GM21786 (cell line): Measurements from ENCODE around the gene MIER1.
"Not testable (repeated sequence)": the region's sequence is repeated elsewhere in the genome, so short reads cannot be mapped to it uniquely, and the experiment has no call there.

Source experiments
- ATAC-seq: cut with Tn5 transposase; IDR thresholded peaks from one replicate; pipeline ENCODE4 v1.9.1; 2021; ENCODE audit not compliant: unreplicated experiment

Gene MIER1

DNA sequence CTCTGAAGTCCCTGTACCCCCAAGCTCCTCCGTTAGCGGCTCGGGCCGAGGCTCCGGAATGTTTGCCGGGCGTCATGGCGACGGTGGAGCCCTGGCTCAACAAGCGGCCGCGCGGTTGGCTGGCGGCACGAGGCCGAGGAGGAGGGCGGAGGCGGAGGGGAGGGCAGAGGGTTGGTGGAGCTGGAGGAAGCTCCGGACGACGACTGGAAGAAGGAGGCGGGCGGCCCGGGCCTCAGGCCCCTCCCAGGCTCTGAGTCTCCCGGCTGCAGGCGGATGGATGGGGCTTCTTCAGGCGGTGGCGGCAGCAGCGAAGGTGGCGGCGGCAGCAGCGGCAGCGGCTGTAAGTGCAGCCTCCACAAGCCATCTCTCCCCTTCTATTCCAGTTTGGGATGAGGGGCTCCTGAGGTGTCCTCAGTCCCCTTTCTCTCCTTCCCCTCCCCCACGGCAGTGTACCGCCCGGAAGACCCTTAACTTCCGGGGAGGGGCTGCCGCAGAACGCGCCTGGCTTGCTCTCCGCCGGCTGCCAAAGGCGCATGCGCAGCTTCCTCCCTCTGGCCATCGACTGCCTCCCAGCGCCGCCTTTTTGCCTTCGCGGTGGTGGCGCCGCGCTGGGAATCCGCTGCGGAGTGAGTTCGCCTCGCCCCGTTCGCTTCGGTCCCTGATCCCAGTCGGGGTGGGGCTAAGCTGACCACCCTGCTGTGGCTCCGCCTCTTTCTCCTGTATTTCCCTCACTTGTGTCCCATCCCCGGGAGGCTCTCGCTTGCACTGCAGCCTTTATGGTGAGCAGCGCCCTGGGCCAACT is at the start of gene MIER1, which contains the start of gene DNAI4:
Gene MIER1, plus strand, starts transcription at position 235 of the 802 bp plus-strand sequence. Its CDS starts 39 bp downstream, at position 274.
Gene DNAI4, minus strand, starts transcription at position 101 of the 802 bp plus-strand sequence. Its CDS starts 25 bp downstream, at position 76.
- peak; percentile 95 for ATAC-seq

DNA sequence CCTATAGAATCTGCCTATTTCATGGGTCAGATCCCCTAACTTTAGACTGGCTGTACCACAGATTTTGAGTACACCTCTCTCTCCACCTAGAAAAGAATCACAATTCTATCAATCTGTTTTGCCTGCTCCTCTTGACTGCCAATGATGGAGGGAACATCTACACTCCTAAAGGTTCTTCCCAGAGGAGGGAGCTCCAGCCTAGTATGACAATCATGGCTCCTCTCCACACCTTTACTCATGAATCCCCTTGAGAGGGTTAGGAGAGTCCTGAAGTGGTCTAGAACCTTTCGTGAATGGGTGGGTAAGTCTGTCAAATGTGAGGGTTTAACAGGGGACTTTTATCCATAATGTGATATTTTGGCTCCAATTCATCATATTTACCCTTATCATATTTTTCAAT is 48.1 kb upstream of the MIER1 start:
- ATAC-seq: no peak

DNA sequence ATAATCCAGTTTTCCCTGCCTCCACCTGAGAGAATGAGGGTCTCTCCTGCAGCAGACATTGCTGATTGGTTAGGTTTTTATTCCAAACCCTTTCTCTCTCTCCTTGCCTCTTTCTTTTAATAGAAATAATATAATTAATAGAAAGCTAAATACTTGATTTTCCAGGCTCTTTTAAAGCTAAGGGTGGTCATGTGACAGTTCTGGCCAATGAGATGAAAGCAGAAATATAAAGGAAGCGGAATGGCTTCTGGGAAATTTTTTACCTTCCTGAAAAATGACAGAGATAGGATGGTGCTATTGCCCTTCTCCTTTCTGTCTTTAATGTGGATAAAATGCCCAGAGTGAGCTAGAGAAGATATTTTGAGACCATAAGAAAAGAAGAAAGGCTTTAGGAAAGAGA is 35.8 kb upstream of the MIER1 start:
- no peak for ATAC-seq

DNA sequence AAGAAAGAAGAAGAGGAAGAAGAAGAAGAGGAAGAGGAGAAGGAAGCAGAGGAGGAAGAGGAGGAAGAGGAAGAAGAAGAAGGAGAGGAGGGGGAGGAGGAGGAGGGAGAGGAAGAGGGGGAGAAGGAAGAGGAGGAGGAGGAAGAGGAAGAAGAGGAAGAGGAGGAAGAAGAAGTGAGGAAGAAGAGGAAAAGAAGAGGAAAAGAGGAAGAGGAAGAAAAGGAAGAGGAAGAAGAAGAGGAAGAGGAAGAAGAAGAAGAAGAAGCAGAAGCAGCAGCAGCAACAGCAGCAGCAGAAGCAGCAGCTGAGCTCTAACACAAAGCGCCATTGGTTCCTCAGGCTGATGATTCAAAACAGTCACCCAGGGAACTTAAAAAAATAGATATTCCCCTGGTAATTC is 34.2 kb upstream of the MIER1 start:
- ATAC-seq: no peak

DNA sequence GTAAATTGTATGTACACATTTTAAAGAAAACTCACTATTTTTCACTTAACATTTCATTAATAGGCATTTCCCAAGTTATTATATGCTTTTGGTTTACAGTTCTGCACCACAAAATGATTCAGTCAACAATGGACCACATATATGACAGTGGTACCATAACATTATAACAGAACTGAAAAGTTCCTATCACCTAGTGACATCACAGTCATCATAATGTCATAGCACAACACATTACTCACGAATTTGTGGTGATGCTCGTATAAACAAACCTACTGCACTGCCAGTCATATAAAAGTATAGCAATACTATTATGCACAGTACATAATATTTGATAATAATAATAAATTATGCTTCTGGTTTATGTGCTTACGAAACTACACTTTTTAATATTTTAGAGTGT is 31.1 kb upstream of the MIER1 start:
- no peak for ATAC-seq

DNA sequence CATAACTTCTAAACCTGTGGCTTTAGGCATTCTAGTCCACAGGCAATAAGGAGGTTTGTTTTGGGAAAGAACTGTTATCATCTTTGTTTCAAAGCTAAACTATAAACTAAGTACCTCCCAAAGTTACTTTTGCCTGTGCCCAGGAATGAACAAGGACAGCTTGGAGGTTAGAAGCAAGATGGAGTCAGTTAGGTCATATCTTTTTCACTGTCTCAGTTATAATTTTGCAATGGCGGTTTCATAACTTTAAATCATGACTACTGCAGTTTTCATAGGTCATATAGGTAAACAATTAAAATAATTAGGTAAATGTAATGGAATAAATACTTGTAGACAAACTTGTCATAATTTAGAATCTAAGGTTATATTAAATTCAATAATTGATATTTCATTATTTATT is 9.6 kb upstream of the MIER1 start:
- ATAC-seq: not testable (repeated sequence)

DNA sequence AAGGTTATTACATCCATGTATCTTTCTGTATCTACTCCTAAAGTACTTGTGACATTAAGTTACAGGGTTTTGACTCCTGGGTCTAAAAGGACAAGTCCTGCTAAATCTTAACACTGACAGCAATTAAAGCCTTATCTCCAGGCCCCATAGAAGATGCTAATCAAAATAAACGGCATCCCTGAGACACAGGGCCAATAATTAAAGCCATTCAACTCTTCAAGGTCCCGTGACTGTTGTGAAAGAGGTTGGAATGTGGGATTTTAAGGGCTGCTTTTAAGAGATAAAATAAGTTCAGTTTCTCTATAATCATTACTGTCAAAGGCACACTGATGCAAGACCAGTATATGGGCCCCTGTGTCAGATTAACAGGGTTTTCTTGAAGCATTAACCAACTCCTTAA is 8.5 kb upstream of the MIER1 start:
- ATAC-seq: no peak

DNA sequence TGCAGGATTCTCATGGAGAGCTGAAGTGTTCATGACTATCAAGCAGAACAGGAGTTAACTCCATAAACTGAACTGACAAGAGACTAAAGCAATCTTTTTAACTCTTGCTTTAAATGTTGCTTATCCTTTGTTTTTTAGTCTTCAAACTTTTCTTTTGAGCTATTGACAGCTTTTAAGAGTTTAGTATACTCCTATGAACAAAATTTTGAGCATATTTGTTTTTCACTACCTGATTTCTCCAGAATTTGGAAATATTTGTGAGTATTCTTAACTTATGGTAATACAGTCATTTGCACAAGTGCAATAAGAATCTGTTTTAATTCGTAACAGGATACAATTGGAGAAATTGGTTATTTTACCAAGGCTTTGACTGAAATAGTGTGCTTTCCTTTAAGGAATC is 7.3 kb upstream of the MIER1 start:
- ATAC-seq: no peak

DNA sequence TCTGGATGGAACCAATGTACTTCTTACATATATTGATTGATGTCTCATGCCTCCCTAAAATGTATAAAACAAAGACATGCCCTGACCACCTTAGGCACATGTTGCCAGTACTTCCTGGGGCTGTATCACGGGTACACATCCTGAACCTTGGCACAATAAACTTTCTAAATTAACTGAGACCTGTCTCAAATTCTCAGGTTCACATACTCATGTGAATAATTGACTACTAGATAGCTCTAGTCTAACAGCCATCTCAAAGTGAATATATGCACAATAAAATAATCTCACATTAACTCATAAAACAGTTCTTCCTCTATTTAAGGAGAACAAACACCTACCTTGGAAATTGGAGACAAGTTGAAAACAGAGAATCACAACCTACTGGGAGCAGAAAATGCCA is 5.7 kb upstream of the MIER1 start:
- no peak for ATAC-seq

DNA sequence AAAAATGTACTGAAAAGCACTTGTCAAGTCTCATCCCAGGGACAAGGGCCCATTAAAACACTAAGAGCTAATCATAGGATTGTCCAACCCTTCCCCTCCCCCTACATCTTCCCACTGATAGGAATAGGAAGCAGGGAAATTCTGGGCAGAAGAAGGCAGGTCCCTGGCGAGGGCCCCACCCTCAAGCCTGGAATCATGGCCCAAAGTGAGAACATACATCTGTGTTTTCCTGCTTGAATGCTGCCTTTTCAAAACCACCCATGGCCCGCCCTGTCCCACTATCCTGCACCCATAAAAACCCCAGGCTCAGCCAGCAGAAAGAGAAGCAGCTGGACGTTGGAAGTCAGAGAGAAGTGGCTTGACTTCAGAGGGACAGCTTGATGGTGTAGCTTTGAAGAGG is 5.0 kb upstream of the MIER1 start:
- no peak for ATAC-seq

DNA sequence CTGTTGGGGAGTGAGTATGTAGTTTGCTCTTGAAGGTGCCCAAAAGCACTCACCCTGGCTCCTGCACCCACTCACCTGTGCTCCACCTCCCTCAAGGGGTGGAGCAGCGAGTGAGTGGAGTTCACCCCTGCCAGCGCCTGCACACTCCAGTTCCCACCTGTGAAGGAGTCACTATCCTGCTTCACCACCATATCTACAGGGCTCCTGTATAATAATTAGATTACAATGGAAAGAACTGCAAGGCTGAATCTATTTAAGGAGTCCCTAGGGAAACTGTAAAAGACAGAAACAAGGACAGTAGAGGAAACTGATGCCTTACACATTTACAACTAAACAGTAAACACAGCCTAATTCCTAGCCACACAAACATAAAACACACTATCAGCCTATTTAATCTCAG is 4.2 kb upstream of the MIER1 start:
- no peak for ATAC-seq

DNA sequence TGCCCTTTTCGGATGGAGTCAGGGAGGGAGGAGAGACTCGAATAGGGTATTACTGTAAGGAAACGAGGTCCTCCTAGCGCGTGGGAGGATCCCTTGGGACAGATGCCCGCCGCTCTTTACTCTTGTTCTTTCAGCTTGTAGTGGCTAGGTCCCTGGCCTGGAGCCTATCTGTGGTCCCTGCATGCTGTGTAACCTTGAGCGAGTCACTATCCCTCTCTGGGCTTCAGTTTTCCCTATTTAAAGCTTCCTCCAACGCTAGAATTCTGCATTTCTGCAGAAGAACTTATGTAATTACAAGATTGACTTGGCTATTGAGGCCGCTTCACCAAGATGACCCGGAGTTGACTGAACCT is 744 bp downstream of the MIER1 start:
- peak; percentile 4 for ATAC-seq

DNA sequence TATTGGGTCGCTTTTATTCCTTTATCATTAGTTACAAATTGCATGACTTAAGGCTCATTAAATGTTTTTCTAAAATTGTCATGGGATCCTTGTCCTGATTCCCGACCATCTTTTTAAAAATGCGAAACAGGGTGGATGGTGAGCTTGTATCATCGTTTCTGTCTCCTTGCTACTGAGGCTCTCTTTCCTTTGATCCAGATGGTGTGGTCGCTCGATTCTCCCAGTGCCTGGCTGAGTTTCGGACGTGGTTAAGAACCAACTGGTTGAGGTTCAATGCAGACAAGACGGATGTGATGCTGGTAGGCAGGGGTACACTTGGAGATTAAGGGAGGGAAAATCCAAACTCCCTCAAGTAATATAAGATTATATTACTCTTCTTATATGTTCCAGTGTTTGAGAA is 1.2 kb downstream of the MIER1 start:
- no peak for ATAC-seq

DNA sequence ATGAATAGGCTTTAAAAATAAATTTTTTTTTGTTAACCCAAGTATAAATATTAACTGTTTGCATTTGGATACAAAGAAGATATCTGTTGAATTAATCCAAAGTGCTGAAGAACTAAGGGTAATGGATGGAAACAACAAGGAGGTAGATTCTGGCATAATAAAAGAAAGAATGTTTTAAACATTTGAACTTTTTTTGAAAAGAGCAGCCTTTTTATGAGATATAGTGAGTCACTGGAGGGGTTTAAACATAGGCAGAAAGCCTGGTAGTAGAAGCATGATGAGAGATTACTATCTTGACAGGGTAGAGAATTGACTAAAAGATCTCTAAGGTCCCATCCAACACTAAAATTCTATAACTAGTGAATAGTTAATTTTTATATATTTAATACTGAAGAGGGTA is 2.7 kb downstream of the MIER1 start:
- no peak for ATAC-seq

DNA sequence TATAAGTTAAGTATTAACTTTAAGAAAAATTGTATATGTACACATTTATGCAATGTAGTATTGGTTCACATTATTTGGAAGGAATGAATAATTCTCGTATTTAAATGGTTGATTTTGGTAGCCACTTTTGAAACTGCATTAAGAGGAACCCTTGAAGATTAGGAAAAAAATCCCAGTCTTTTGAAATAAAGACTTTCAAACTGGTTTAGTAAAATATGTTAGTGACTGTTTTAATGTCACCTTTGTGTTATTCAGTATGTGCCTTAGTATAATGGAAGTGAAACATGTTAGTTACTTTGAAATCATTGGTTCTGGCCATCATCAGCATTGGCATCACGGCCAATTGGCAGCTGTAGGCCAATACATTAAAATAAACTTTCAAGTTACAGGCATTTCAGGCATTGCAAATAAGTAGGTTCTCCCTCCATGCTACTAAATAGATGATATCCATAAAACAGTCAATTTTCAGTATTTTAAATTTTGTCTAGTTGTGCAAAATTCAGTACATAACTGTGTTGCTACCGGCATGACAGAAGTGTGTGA is 4.4 kb downstream of the MIER1 start:
- no peak for ATAC-seq

DNA sequence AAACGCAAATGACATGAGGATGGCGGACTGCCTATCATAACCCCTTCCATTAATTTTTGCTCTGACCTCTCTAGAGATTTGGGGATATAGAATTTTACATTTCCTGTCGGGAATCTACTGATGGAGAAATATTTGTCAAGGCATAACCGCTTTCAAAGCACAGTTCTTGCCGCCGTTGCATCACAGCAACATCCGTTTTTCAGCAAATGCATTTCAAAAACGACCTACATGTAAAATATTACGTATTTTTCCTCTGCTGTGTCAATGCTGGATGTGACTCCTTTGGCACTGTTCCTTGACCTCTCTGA is 4.9 kb downstream of the MIER1 start:
- ATAC-seq: no peak

DNA sequence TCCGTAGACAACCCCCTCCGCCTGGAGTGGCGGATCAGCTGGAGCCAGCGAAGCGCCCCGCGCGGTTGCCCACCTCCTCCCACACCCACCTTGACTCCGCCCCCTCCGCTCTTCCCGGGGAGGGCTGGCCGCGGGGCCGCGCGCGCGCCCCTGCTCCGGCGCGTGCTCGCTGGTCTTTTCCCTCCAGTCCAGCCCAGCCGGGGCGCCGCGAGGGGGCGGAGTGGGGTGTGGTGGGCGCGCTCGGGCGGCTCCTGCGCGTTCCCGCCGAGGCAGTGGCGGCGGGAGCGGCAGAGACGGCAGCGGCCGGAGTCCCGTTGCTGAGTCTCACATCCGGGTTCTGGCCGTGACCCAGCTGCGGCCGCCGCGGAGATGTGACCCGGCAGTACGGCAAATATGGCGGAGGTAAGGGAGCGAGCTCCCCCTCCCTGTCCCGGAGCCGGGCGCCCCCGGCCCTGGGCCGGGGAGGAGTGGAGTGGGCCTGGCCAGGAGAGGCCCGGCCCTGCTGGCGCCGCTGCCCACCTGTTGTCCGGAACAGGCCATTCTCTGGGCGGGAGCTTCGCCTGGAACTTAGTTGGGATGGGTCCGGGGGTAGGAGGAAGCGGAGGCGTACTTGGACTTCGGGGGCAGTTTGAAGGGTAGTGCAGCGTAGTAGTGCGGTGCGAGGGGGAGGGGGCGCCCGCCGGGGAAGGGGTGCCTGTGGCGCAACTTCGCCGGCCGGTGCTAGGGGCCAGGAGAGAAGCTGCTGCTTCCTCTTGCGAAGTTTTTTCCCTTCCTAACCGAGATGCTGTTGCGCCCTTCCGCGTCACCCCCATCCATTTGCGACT is 5.4 kb downstream of the MIER1 start:
- ATAC-seq: peak; percentile 57

DNA sequence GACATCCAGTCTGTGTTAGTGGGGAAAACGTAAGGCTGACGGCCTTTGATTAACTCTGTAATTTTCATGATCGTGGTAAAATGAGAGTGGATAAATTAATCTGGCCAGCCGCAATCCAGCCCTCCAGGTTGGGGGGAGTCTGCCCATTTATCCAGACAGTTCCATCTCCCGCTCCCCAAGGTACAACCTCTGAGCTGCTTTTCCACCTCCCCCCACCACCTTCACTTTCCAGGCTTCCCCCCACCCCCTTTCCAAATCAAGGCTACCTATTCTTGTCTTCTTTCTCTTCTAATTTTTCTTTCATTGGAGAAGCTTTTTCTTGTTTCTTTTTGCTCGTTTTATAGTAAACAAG is 6.0 kb downstream of the MIER1 start:
- ATAC-seq: no peak

DNA sequence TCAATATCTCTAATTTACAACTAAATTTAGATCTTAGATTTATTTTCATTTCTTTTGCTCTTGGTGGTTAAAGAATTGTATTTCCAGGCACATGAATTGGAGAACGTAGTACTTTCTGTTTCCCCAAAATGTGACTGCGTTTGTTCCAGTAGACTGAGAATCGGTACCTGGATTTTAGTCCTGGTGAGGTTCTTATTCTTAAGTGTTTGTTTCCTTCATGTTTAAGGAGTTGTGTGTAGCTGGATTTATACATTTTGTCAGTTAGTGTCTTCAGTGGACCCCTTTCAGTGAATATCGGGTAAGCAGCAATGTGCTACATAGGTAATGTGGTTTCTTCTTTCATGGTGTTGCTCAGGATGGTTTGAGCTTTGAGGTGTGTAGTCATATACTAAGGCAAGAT is 6.8 kb downstream of the MIER1 start:
- ATAC-seq: no peak

DNA sequence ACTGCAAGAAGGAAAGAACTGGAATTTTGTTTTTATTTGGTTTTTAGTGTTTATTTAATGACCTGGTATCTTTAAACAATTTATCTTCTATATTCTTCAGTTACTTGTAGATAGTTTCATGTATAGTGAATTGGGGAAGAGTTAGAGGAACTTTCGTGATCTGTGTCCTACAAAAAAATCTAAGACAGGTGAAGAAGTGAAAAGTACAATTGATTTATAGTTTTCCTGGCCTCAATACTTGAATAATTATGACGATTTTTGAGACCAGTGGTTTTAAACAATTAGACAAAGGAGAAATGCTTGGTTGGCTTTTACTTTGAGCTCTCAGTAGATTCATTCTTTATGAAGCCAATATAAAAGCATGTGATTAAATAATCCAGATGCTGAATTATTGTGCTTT is 7.5 kb downstream of the MIER1 start:
- no peak for ATAC-seq

DNA sequence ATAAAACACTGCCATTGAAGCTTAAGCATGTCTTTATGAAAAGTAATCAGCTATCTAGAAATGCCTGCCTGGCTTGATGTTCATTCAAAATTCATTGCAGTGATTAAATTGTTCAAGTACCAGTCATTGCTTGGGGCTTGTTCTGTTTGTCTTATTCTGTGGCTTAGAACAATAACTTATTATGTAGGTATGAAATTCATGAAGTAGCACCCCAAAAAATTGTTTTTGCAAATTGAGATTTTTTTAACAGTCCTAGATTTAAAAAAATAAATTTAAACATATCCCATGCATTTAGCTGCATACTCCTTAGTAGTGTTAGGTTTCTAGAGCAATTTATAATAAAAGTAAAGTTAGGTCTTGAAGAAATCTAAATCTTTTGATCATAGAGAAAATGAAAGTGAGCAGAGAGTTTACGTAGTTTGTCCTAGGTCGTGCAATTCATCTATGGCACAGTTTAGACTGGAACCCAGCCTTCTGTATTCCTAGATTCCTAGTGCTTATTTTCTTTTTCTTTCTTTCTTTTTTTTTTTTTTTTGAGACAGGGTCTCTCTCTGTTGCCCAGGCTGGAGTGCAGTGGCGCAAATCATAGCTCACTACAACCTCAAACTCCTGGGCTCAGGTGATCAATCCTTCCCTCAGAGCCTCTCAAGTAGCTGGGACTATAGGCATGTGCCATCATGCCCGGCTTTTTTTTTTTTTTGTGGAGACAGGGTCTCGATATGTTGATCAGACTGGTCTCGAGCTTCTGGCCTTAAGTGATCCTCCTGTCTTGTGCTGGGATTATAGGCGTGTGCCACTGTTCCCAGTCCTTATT is 9.3 kb downstream of the MIER1 start:
- ATAC-seq: no peak
